Endodermal cell (in vitro differentiated cells): ENCODE results near the gene C18orf63. TPM values are rescaled to one million over a fixed set of nuclear protein-coding genes. Genes with fewer than 3 reads are reported as not detected.

Experiments
- DNase-seq: peaks from one replicate; pipeline ENCODE4 v3.0.0-alpha.2; 2017
- H3K27ac ChIP-seq: 2 replicates; pipeline ENCODE4 v1.5.1; 2013; ENCODE audit warnings: mild to moderate bottlenecking, low read depth, low read length, moderate library complexity
- H3K27me3 ChIP-seq: 2 replicates; pipeline ENCODE4 v1.6.1; 2013; ENCODE audit warnings: mild to moderate bottlenecking, low read length, moderate library complexity; ENCODE audit not compliant: insufficient read depth, control insufficient read depth, poor library complexity, severe bottlenecking
- H3K36me3 ChIP-seq: 2 replicates; pipeline ENCODE4 v1.7.0; 2013; ENCODE audit warnings: mild to moderate bottlenecking, low read length, moderate library complexity; ENCODE audit not compliant: control insufficient read depth, insufficient read depth
- H3K4me1 ChIP-seq: one replicate; pipeline ENCODE4 v1.7.0; 2013; ENCODE audit warnings: low read length; ENCODE audit not compliant: control insufficient read depth, insufficient read depth
- H3K4me3 ChIP-seq: 2 replicates; pipeline ENCODE4 v1.5.1; 2013; ENCODE audit warnings: mild to moderate bottlenecking, low read length, moderate library complexity
- H3K9ac ChIP-seq: 2 replicates; pipeline ENCODE4 v1.6.1; 2013; ENCODE audit warnings: mild to moderate bottlenecking, low read length, moderate library complexity; ENCODE audit not compliant: poor library complexity, severe bottlenecking; ENCODE audit errors: extremely low read depth
- H3K9me3 ChIP-seq: 2 replicates; pipeline ENCODE4 v1.6.1; 2013; ENCODE audit warnings: mild to moderate bottlenecking, low read length, moderate library complexity; ENCODE audit not compliant: control insufficient read depth
- H3K27ac Mint-ChIP-seq: 2 replicates; pipeline ENCODE4 v1.8.0; 2020; ENCODE audit warnings: mixed read lengths
- H3K27me3 Mint-ChIP-seq: 2 replicates; pipeline ENCODE4 v1.8.0; 2021; ENCODE audit warnings: mild to moderate bottlenecking, mixed read lengths; ENCODE audit not compliant: insufficient read depth
- H3K36me3 Mint-ChIP-seq: 2 replicates; pipeline ENCODE4 v1.8.0; 2020; ENCODE audit warnings: low read depth, mixed read lengths
- H3K4me1 Mint-ChIP-seq: 2 replicates; pipeline ENCODE4 v1.8.0; 2020; ENCODE audit warnings: mixed read lengths
- H3K4me3 Mint-ChIP-seq: 2 replicates; pipeline ENCODE4 v1.8.0; 2020; ENCODE audit warnings: mild to moderate bottlenecking, moderate library complexity, mixed read lengths
- H3K9me3 Mint-ChIP-seq: 2 replicates; pipeline ENCODE4 v1.8.0; 2020; ENCODE audit warnings: mild to moderate bottlenecking, mixed read lengths
- CTCF ChIP-seq: fragments of 200-600 bp; sonication (generic); conservative IDR thresholded peaks from 2 replicates; pipeline ENCODE4 v1.5.0; 2021; ENCODE audit warnings: antibody characterized with exemption, mild to moderate bottlenecking
- WGBS, 2 experiments: methylation state at CpG; one replicate each; pipeline versions ENCODE4 v1.1.5 to v1.1.7; 2013; ENCODE audit warnings: missing lambda C conversion rate in 2 of 2, mixed read lengths in 1 of 2; ENCODE audit not compliant: insufficient coverage in 1 of 2, insufficient read length in 1 of 2; 5-methylcytosine and 5-hydroxymethylcytosine counted together
- total RNA-seq, 2 donors: library from RNA; stranded (reverse); fragmentation: NEBNext Ultra II Directional in 1 of 2; extraction: Animal tissue kit (Norgen Biotek cat#: 25700) in 1 of 2; gene quantifications; 2 replicates in 1 of 2; 3 replicates in 1 of 2; pipeline ENCODE4 v1.2.1, GENCODE V29; 2021

Gene C18orf63
- total RNA-seq, 2 donors from 2014 or later = not detected

- no peaks in the 10 kb centered on the region for H3K9me3 ChIP-seq
- TF ChIP-seq CTCF = no peak
- H3K27ac ChIP-seq = no peak overlapping the region
- Mint-ChIP-seq H3K4me3 (no peak overlapping the region), H3K27me3 (no peaks in the 10 kb centered on the region), H3K9me3 (no peaks in the 10 kb centered on the region), H3K27ac (no peak overlapping the region), H3K36me3 (peaks cover 5% of the 10 kb centered on the region), H3K4me1 (peaks cover 38% of the 10 kb centered on the region)
- H3K4me1 ChIP-seq = peaks cover 4% of the 10 kb centered on the region
- no peaks in the 10 kb centered on the region for H3K36me3 ChIP-seq
- WGBS, 2 experiments = 84 to 95% methylated on average over 6 to 11 of the region's 11 CpGs
- DNase-seq = no peak
- H3K27me3 ChIP-seq = no peaks in the 10 kb centered on the region
- H3K4me3 ChIP-seq = no peak overlapping the region
- no peak overlapping the region for H3K9ac ChIP-seq
These were observed 46.6 kb upstream of the C18orf63 start for GRCh38 chr18:74268933-74269620.

GRCh38 chr18:74271635-74272034 is 44.0 kb upstream of the C18orf63 start:
- Histone ChIP-seq H3K36me3 (no peaks in the 10 kb centered on the region), H3K27ac (no peak overlapping the region), H3K9me3 (no peaks in the 10 kb centered on the region), H3K4me3 (no peak overlapping the region), H3K9ac (no peak overlapping the region), H3K4me1 (peaks cover 4% of the 10 kb centered on the region), H3K27me3 (no peaks in the 10 kb centered on the region)
- peaks cover 3% of the 10 kb centered on the region for H3K36me3 Mint-ChIP-seq
- TF ChIP-seq CTCF = no peak
- no peak overlapping the region for H3K27ac Mint-ChIP-seq
- peaks cover 38% of the 10 kb centered on the region for H3K4me1 Mint-ChIP-seq
- H3K9me3 Mint-ChIP-seq = no peaks in the 10 kb centered on the region
- no peaks in the 10 kb centered on the region for H3K27me3 Mint-ChIP-seq
- WGBS, 2 experiments = 96 to 100% methylated on average over 1 of the region's 3 CpGs
- DNase-seq = no peak
- no peak overlapping the region for H3K4me3 Mint-ChIP-seq

GRCh38 chr18:74273394-74273793 is 42.2 kb upstream of the C18orf63 start:
- DNase-seq = no peak
- peaks cover 18% of the 10 kb centered on the region for H3K36me3 Mint-ChIP-seq
- peaks cover 31% of the 10 kb centered on the region for H3K4me1 Mint-ChIP-seq
- Histone ChIP-seq H3K9ac (no peak overlapping the region), H3K4me3 (no peak overlapping the region), H3K9me3 (no peaks in the 10 kb centered on the region), H3K36me3 (no peaks in the 10 kb centered on the region), H3K27ac (no peak overlapping the region), H3K27me3 (no peaks in the 10 kb centered on the region), H3K4me1 (peaks cover 4% of the 10 kb centered on the region)
- WGBS, 2 experiments = 50 to 82% methylated on average over 2 to 3 of the region's 3 CpGs
- no peak for TF ChIP-seq CTCF
- H3K9me3 Mint-ChIP-seq = peaks cover 2% of the 10 kb centered on the region
- H3K4me3 Mint-ChIP-seq = no peak overlapping the region
- H3K27ac Mint-ChIP-seq = no peak overlapping the region
- no peaks in the 10 kb centered on the region for H3K27me3 Mint-ChIP-seq
